IPS-NIHi7 (cell line): ENCODE results near the gene ACKR4.
"Not testable (repeated sequence)": the region's sequence is repeated elsewhere in the genome, so short reads cannot be mapped to it uniquely, and the experiment has no call there.

Source experiments
- DNase-seq: peaks from one replicate; pipeline ENCODE4 v3.0.0; 2012; ENCODE audit warnings: mixed read lengths; ENCODE audit errors: extremely low spot score

The ACKR4 gene

GRCh38 chr3:132596816-132597433 lies at the start of gene ACKR4:
Gene ACKR4 (plus strand): TSS chr3:132597270. CDS start chr3:132600398, 3,128 bp downstream.
- no peak for DNase-seq

- DNase-seq: no peak
These were observed 47.9 kb upstream of the ACKR4 start for GRCh38 chr3:132549169-132549568.

GRCh38 chr3:132549890-132550578 lies 47.0 kb upstream of the ACKR4 start:
- no peak for DNase-seq

- no peak for DNase-seq
These were observed 46.3 kb upstream of the ACKR4 start for GRCh38 chr3:132550579-132551305.

DNA sequence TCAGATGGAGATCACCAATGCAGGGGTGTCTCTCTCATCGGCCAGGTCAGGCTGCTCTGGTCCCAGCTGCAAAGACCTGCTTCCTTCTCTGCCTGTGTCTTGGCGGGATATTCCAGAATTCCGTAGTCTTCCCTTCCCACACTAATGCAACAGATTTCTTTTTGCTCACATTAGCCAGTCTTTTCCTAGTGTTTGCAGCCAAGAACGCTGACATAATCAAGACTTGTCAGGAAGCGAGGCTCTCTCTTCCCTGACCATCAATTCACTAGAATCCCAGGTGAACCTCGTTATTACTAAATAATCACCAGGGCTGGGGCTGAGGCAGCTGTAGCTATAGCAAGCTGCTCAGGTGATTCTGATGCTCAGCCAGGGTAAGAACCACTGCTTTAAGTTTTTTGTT lies 43.2 kb upstream of the ACKR4 start:
- DNase-seq: no peak

DNA sequence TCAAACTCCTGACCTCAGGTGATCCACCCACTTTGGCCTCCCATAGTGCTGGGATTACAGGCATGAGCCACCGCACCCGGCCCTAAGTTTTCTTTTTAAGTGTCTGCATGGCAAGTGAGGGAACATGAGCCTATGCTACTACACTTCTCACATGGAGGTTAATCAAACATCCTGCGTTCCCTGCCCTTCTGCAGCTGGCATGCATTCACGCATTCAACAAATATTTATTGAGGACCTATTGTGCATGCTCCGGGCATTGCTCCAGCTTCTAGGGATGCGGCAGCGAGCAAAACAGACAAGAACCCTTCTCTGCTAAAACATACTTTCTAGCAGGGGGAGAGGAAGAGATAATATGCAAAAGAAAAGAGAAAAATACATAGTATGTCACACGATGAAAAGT lies 42.6 kb upstream of the ACKR4 start:
- no peak for DNase-seq

DNA sequence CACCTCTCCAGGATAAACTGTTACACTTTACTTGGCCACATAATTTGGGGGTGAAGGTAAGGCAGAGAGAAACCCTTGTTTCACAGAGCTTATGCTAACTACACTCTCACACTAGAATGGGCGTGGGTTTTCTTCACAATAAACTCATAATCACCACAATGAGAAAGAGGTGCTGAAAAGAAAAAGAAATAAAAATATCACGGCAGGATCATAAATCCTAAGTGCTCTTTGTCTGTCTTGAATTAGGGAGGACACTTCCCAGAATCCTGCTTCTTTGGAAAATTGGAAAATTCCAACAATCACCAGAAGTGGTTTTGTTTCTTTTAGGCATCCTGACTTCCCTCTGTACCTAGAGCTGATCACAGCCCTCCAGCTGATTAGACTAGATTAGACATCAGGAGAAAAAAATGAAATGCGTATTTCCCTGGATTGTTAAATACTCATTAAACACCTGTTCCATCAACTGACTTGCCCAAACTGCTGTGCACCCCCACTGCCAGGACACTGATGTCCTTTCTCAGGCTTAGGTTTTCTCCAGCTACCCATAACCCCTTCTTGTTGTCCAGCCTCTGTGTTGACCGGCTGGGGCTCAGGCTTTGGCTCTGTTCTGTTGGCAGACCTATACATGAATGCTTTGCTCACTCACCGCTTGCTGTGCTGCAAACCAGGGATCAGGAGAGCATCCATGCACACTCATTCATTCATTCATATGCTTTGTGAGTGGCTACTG lies 41.6 kb upstream of the ACKR4 start:
- DNase-seq: no peak

- DNase-seq: not testable (repeated sequence)
These were observed 41.1 kb upstream of the ACKR4 start for GRCh38 chr3:132556036-132556386.

- DNase-seq: peak; percentile 53
These were observed 40.4 kb upstream of the ACKR4 start for GRCh38 chr3:132556508-132557159.

GRCh38 chr3:132561003-132561402 lies 36.1 kb upstream of the ACKR4 start:
- no peak for DNase-seq

- no peak for DNase-seq
These were observed 33.5 kb upstream of the ACKR4 start for GRCh38 chr3:132563420-132564069.

- DNase-seq: no peak
These were observed 33.0 kb upstream of the ACKR4 start for GRCh38 chr3:132564070-132564465.

DNA sequence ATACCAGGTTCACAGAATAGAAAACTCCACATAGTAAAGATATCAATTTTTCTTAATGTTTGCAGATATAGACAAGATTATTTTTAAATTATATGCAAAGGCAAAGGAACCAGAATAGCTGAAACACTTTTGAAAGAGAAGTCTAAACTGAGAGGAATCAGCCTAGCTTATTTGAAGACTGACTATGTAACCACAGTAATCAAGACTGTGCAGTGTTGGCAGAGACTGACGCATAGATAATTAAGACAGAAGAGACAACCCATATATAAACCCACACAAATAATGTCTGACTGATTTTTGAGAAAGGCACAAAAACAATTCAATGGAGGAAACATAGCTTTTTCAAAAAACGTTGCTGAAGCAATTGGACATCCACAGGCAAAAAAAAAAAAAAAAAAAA lies 28.6 kb upstream of the ACKR4 start:
- DNase-seq: no peak

- no peak for DNase-seq
These were observed 27.9 kb upstream of the ACKR4 start for GRCh38 chr3:132569153-132569552.

DNA sequence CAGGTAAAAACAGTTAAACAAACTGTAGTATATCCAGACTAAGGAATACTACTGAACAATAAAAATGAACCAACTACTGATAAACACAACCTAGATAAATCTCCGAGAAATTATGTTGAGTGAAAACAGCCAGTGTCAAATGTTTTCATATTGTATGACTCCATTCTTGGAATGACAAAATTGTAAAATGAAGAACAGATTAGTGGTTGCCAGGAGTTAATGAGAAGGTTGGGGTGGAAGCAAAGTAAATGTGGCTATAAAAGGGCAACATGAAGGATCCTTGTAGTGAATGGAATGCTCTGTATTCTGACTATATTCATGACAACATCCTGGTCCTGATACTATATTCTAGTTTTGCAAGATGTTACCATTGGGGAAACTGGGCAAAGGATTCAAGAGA lies 27.5 kb upstream of the ACKR4 start:
- DNase-seq: no peak

DNA sequence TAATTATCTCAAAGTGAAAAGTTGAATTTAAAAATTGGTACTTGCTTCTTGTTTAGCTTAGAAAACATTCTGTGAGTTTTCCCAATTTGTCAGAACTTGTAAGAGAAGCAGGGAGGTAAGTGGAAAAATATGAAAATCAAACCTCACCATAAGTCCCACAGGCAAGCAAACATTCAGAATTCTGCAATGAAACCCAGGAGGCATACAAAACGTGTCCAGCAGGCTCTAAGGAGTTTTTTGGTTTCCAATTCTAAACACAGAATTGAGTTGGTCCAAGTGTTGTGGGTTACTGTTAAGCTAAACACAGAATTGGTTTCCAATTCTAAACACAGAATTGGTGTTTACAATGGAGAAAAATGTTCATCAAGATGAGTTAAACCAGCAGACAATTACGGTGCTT lies 27.1 kb upstream of the ACKR4 start:
- no peak for DNase-seq

DNA sequence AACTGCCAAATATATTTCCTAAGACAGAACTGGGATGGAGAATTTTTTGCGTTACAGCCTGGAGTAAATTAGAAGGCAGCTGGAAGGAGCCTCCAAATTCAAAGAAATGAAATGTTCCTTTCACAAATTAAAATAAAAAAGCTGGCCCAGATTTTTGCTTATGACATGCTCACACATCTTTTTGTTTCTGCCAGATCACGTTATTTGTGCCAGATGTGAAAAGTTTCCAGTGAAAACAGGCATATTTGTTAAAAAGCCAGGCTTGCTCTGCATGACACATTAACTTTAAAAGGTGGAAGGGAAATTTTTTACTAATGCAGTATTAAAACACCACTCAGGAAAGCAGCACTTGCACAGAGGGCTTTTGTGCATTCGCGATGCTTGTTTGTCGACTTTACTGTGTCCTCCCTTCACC lies 23.3 kb upstream of the ACKR4 start:
- no peak for DNase-seq

- no peak for DNase-seq
These were observed 9.7 kb upstream of the ACKR4 start for GRCh38 chr3:132587401-132587800.

DNA sequence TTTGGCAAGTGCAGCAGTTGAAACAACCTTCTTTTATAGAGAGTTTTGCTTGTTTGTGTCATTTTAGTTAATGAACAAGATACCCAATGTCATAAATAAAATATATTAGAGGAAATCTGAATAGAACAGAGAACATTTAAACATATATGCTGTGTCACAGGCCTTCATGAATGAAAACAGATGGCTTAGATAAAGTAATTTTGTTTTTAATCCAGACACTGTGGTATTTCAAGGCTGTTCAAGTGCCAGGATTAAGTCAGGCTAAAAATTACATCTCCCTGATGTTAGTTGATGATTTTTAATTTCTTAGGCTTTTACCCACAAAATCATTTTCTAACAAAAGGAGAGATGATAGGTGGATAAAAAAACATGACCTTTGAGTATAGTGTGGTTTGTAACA lies 4.9 kb upstream of the ACKR4 start:
- DNase-seq: no peak

DNA sequence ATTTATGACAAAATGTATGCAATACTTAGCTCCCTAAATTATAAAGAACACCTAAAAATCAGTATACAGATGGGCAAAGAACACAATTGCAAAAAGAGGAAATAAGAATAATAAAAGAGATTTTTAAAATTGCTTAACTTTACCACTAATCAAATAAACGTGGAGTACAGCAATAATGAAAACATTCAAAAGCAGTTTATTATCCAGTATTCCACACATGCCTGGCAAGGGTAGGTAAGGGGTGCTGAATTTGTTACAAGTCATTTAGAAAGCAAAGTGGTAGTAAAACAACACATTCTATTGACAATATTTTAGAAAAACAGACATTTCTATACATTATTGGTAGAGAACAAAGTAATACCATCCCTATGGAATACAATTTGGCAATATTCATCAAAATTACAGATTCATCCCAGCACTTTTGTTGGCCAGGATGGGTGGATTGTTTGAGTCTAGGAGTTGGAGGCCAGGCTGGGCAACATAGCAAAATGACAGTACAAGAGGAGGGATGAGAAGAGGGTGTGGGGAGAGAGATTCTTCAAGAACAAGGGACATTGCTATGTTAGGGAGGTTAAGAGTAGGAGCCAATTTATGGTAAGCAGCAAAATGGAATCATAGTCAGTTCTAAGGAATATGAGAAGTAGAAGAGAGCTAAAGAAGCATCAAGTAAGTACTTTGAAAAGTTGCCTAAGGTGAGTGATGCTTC lies 3.7 kb upstream of the ACKR4 start:
- DNase-seq: no peak

- DNase-seq: no peak
These were observed 3.1 kb upstream of the ACKR4 start for GRCh38 chr3:132593947-132594323.
